Activated CD4-positive, alpha-beta T cell treated with anti-CD3 and anti-CD28 coated beads for 1 hour (primary cell): ENCODE measurements around the gene BTBD9.

ENCODE experiments used
- DNase-seq: peaks from one replicate; pipeline ENCODE4 v3.0.0-alpha.2; 2020

The BTBD9 gene

GRCh38 chr6:38273325-38273724, 366.4 kb downstream of the BTBD9 start:
- no peak for DNase-seq

- no peak for DNase-seq
These were observed 367.5 kb downstream of the BTBD9 start for GRCh38 chr6:38272222-38272621.

GRCh38 chr6:38271081-38271480, 368.6 kb downstream of the BTBD9 start:
- no peak for DNase-seq

GRCh38 chr6:38270367-38270766, 369.4 kb downstream of the BTBD9 start:
- DNase-seq = no peak

GRCh38 chr6:38269461-38270172, 370.1 kb downstream of the BTBD9 start:
- no peak for DNase-seq

GRCh38 chr6:38268342-38268741, 371.4 kb downstream of the BTBD9 start:
- no peak for DNase-seq

GRCh38 chr6:38266921-38267354, 372.8 kb downstream of the BTBD9 start:
- no peak for DNase-seq

GRCh38 chr6:38264605-38265004, 375.1 kb downstream of the BTBD9 start:
- no peak for DNase-seq

- DNase-seq = no peak
These were observed 377.1 kb downstream of the BTBD9 start for GRCh38 chr6:38262609-38263008.

GRCh38 chr6:38262026-38262425, 377.7 kb downstream of the BTBD9 start:
- no peak for DNase-seq

- no peak for DNase-seq
These were observed 378.1 kb downstream of the BTBD9 start for GRCh38 chr6:38261626-38262025.

- DNase-seq = no peak
These were observed 380.0 kb downstream of the BTBD9 start for GRCh38 chr6:38259736-38260135.

GRCh38 chr6:38248500-38249234, 391.1 kb downstream of the BTBD9 start:
- no peak for DNase-seq

- DNase-seq = no peak
These were observed 394.4 kb downstream of the BTBD9 start for GRCh38 chr6:38245295-38245694.

- no peak for DNase-seq
These were observed 394.9 kb downstream of the BTBD9 start for GRCh38 chr6:38244869-38245268.

GRCh38 chr6:38241200-38241871, 398.4 kb downstream of the BTBD9 start:
- DNase-seq = no peak

- no peak for DNase-seq
These were observed 399.8 kb downstream of the BTBD9 start for GRCh38 chr6:38239719-38240451.

- DNase-seq = no peak
These were observed 403.1 kb downstream of the BTBD9 start for GRCh38 chr6:38236631-38237030.

- DNase-seq = no peak
These were observed 404.6 kb downstream of the BTBD9 start for GRCh38 chr6:38234934-38235682.

- DNase-seq = no peak
These were observed 405.6 kb downstream of the BTBD9 start for GRCh38 chr6:38234141-38234540.

- DNase-seq = no peak
These were observed 406.5 kb downstream of the BTBD9 start for GRCh38 chr6:38233161-38233791.

- no peak for DNase-seq
These were observed 414.0 kb downstream of the BTBD9 start for GRCh38 chr6:38225766-38226165.
